Right cardiac atrium (tissue), 5 donors: ENCODE measurements around the gene INSC. TPM values are rescaled to one million over a fixed set of nuclear protein-coding genes. Genes with fewer than 3 reads are reported as not detected.

Experiments used
- ATAC-seq, 2 donors: fragments of 200-7000 bp; cut with Tn5 transposase; one replicate each; pipeline versions ENCODE4 v1.8.0 to v1.9.1; 2020; ENCODE audit warnings: moderate library complexity in 2 of 2, mild to moderate bottlenecking in 1 of 2
- DNase-seq, 3 donors: peaks; one replicate each; pipeline ENCODE4 v3.0.0-alpha.2; 2020
- H3K27ac ChIP-seq: one replicate; pipeline ENCODE4 v1.5.1; 2013; ENCODE audit warnings: mild to moderate bottlenecking, low read length, control low read depth, moderate library complexity
- H3K27me3 ChIP-seq: one replicate; pipeline ENCODE4 v1.6.1; 2013; ENCODE audit not compliant: control insufficient read depth, insufficient read depth
- H3K4me1 ChIP-seq: one replicate; pipeline ENCODE4 v1.6.1; 2013; ENCODE audit warnings: low read length; ENCODE audit not compliant: control insufficient read depth, insufficient read depth
- H3K4me3 ChIP-seq: one replicate; pipeline ENCODE4 v1.5.1; 2013; ENCODE audit warnings: low read length, control low read depth
- H3K9me3 ChIP-seq: one replicate; pipeline ENCODE4 v1.6.1; 2013; ENCODE audit warnings: low read length; ENCODE audit not compliant: control insufficient read depth
- WGBS: extraction: QIAGEN DNeasy Blood & Tissue Kit; methylation state at CpG from one replicate; pipeline ENCODE4 v1.1.7; 2013; 5-methylcytosine and 5-hydroxymethylcytosine counted together
- intact Hi-C, 4 donors: fragments of 100-400 bp; cut with DNase I; formaldehyde crosslinking; loops; one replicate each; pipeline versions ENCODE4 v1.11.0 to v1.14.0; 2022 to 2023
- polyA plus RNA-seq: library from polyadenylated mRNA; stranded (reverse); fragments of 200-250 nt; gene quantifications from one replicate; pipeline ENCODE4 v1.2.3, GENCODE V29; 2013
- total RNA-seq, 4 donors: library from RNA; stranded (reverse); fragmentation: NEBNext Ultra II Directional; extraction: Animal tissue kit (Norgen Biotek cat#: 25700); gene quantifications; one replicate each; pipeline ENCODE4 v1.2.1, GENCODE V29; 2021
- donor health status: healthy with polysubstance abuse.
- donor health status: DM: no; HTN: yes; CAD: no.
- donor health status: DM: no; HTN: no; CAD: no.
- donor health status: DM: no; HTN: yes; CAD: no; lungs with severe emphysema.
- donor health status: DM: yes; HTN: yes; CAD: no.

INSC gene
- total and polyA plus RNA-seq, 5 donors = 0.91 to 1.0 (median 0.95) TPM

DNA sequence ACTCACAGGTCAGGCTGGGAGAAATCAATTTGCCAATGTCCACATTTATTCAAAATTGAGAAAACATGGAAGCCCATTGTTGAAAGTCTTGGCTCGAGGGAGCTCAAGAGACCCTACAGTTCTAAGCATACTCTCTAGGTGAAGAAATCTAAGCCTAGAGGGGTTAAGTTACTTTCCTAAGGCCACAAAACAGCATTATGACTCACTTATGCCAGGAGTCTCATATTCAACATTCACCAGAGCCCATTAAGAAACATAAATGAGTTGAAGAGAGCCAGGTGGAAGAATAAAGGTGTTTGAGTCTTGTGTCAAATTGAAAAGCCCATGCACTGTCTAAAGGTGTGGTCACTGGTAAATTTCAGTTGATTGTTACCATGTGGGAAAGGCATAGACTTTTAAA, 108.1 kb downstream of the INSC start:
- no peak overlapping the region for H3K27ac ChIP-seq
- H3K9me3 ChIP-seq = no peaks in the 10 kb centered on the region
- H3K4me3 ChIP-seq = no peak overlapping the region
- ATAC-seq (no peak), DNase-seq (no peak)
- 87% methylated on average over 1 of the region's 1 CpG for WGBS
- no peaks in the 10 kb centered on the region for H3K27me3 ChIP-seq
- intact Hi-C loops = no loop called here
- no peaks in the 10 kb centered on the region for H3K4me1 ChIP-seq

DNA sequence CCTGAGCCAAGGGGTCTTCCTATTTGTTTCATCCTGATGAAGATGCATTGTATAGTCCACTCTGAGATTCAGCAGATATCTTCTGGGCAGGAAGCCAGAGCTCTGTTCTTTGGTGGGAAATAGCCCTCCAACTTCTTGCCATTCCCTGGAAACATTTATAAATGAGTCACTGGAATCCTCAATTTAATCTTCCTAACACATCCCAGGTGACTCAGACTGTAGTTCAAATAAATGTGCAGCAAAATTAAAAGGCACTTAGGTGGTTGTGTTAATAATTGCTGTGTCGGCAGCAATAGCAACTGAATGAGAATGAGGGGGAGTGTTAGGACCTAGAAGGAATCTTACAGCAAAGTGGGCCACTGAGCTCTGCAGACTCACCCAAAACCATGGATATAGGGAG, 108.6 kb downstream of the INSC start:
- Histone ChIP-seq H3K4me3 (no peak overlapping the region), H3K9me3 (no peaks in the 10 kb centered on the region), H3K27me3 (no peaks in the 10 kb centered on the region), H3K4me1 (no peaks in the 10 kb centered on the region), H3K27ac (no peak overlapping the region)
- intact Hi-C loops = no loop called here
- DNase-seq (no peak), ATAC-seq (no peak)
- WGBS = 71% methylated on average over 1 of the region's 1 CpG

DNA sequence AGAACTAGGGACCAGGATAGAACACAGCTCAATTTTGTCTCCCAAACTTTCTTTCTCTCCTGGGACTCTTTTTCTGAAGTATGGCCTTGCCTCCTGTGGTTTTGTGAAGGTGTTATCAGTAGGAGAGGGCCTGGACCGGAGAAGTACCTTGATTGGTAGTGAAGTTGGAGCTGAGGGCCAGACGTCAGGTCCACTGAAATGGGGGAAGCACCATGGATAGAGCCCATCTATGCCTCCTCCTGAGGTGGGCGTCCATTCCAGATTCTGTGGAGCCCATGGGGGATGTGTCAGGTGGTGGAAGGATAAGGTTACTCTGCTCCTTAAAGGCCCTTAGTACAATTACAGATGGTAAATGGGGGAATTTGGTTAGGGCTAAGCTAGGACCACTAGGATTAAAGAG, 109.7 kb downstream of the INSC start:
- WGBS = 65% methylated on average over 3 of the region's 3 CpGs

DNA sequence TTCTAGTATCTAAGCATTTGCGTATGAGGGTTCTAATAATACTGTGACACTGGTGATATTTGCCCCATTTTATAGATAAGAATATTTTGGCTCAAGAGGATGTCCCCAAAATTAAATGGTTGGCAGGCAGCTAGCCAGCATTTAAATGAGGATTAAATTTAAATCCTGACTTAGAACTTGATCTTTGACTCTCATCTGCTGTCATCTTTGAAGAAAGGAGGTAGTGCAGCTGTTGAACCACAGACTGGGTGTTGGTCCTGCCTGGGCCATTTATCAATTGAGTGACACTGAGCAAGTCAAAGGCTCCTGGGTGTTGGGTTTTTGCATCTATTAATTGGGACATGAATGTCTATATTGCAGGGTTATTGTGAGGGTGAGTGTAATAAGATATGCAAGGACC, 112.3 kb downstream of the INSC start:
- H3K4me3 ChIP-seq = no peak overlapping the region
- no peaks in the 10 kb centered on the region for H3K4me1 ChIP-seq
- H3K27ac ChIP-seq = no peak overlapping the region
- H3K9me3 ChIP-seq = no peaks in the 10 kb centered on the region
- ATAC-seq (no peak), DNase-seq (no peak)
- intact Hi-C loops = no loop called here
- 59% methylated on average over 1 of the region's 1 CpG for WGBS
- H3K27me3 ChIP-seq = no peaks in the 10 kb centered on the region

More for the DNA sequence above, 109.7 kb downstream of the INSC start:
- H3K4me3 ChIP-seq = no peak overlapping the region
- DNase-seq = no peak
- H3K27ac ChIP-seq = no peak overlapping the region
- no peaks in the 10 kb centered on the region for H3K27me3 ChIP-seq
- H3K4me1 ChIP-seq = no peaks in the 10 kb centered on the region
- H3K9me3 ChIP-seq = no peaks in the 10 kb centered on the region
- intact Hi-C loops = no loop called here
- no peak for ATAC-seq

DNA sequence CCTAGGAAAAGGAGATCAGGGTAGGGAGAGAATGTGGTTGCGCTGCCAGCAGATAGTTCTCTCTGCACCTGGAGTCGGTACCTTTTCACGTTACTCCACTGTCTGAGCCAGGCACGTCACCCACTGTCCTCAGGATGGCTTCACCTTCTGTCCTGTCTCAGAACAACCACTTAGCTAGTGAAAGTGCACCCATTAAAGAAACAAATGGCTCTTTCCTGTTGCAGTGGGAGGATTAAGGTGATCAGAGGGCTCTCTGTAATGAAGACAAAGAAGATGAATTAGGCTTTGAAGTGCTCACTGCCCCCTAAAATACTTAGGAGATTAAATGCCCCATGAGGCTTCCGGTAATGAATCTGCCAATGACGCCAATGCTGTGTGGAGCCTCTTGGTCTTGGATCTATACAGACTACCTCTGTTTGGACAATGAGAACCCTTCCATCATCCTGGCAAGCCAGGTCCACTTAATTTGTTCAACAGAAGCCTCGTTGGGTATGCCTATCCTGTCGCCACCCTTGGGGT, 113.7 kb downstream of the INSC start:
- Histone ChIP-seq H3K27ac (no peak overlapping the region), H3K4me3 (no peak overlapping the region), H3K4me1 (no peaks in the 10 kb centered on the region), H3K27me3 (no peaks in the 10 kb centered on the region), H3K9me3 (no peaks in the 10 kb centered on the region)
- ATAC-seq = no peak
- 82% methylated on average over 8 of the region's 8 CpGs for WGBS
- intact Hi-C loops = no loop called here
- no peak for DNase-seq

DNA sequence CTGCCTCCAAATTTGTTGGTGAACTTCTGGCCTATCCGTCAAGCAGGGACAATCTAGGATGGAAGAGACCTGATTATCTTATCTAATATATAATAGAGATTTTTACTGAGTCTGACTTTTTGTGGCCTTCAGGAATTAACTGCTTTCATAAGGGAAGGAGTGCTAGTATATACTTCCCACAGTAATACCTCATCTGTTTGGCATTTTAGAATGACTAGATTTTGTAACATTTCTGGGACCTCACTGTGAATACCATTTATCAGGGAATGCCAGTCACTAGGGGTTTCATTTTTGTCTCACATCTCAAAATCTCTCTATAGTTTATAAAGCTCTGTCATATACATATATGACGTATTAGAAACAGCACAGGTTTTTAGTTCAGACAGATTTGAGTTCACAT, 114.3 kb downstream of the INSC start:
- intact Hi-C loops = no loop called here
- H3K27me3 ChIP-seq = no peaks in the 10 kb centered on the region
- ATAC-seq (no peak), DNase-seq (no peak)
- WGBS = under 1% methylated on average over 2 of the region's 2 CpGs
- no peaks in the 10 kb centered on the region for H3K9me3 ChIP-seq
- no peak overlapping the region for H3K27ac ChIP-seq
- H3K4me1 ChIP-seq = no peaks in the 10 kb centered on the region
- H3K4me3 ChIP-seq = no peak overlapping the region

DNA sequence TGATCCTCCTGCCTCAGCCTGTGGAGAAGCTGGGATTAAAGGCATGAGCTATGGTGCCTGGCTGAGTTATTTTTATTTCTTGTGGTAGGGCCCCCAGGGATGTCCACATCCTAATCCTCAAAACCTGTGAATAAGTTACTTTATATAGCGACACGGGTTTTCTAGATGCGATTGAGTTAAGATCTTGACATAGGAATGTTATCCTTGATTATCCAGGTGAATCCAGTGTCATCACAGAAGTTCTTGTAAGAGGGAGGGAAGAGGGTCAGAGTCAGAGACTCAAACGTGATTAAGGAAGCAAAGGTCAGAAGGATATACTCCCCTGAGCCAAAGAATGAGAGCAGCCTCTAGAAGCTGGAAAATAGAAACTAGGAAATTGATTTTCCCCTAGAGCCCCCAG, 117.8 kb downstream of the INSC start:
- DNase-seq (no peak), ATAC-seq (no peak)

DNA sequence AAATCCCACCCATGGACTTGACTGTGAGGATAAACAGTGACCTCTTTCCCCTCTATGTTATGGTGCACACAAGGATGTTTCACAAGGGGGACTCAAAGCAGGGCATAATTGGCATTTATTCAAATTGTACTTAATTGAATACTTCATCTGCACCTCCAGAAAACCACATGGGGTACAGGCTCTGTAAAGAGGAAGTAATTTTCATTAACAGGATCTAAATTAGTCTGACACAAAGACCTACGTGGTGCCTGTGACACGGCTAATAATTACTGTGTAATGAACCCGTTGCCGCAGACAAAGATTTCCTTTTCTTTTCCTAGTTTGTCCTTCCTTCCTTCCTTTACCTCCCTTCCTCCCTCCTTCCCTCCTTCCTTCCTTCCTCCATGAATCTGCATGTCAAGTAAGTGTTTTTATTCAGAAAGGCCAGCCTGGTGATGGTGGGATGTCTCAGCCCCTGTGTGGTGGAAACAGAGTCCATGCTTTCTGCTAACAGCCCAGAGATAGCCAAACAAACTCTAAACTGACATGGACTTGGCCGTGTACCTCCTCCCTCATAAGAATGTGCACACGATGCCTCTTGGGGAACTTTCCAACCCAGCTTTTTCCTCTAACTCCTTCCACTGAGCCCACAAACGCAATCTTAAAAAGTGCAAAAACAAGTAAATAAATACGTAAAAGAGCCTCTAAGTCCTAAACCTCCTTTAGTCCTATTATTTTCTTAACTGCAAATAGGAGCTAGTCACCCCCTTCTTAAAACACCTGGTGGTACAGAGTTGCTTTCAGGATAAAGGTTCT, 118.8 kb downstream of the INSC start:
- Histone ChIP-seq H3K9me3 (no peaks in the 10 kb centered on the region), H3K4me3 (no peak overlapping the region), H3K27ac (no peak overlapping the region), H3K4me1 (no peaks in the 10 kb centered on the region), H3K27me3 (no peaks in the 10 kb centered on the region)
- DNase-seq (no peak), ATAC-seq (no peak)
- intact Hi-C loops = no loop called here
- 51% methylated on average over 8 of the region's 8 CpGs for WGBS

More for the DNA sequence above, 117.8 kb downstream of the INSC start:
- 79% methylated on average over 4 of the region's 4 CpGs for WGBS
- no peaks in the 10 kb centered on the region for H3K9me3 ChIP-seq
- H3K27ac ChIP-seq = no peak overlapping the region
- no peaks in the 10 kb centered on the region for H3K27me3 ChIP-seq
- no peak overlapping the region for H3K4me3 ChIP-seq
- no peaks in the 10 kb centered on the region for H3K4me1 ChIP-seq
- intact Hi-C loops = no loop called here

DNA sequence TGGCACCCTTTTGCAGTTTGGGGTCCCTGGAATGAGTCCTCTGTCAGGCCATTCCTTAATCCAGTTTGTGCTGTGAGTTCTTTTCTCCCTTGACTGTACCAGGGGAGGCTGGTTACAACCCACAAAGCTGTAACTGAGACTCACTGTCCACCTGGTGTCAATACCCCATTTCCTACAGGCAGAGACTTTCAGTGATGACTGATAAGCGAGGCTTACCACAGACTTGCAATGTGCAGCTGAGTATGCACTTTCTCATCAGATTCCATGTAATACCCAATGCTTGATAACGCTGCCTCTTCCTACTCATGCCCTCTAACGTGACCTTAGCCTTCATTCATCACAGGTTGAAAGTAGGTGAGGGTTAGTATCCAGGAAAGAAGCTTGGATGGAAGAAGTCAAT, 120.1 kb downstream of the INSC start:
- Histone ChIP-seq H3K27ac (no peak overlapping the region), H3K4me1 (no peaks in the 10 kb centered on the region), H3K9me3 (no peaks in the 10 kb centered on the region), H3K27me3 (no peaks in the 10 kb centered on the region), H3K4me3 (no peak overlapping the region)
- ATAC-seq (no peak), DNase-seq (no peak)
- intact Hi-C loops = no loop called here
- WGBS = 77% methylated on average over 3 of the region's 3 CpGs

DNA sequence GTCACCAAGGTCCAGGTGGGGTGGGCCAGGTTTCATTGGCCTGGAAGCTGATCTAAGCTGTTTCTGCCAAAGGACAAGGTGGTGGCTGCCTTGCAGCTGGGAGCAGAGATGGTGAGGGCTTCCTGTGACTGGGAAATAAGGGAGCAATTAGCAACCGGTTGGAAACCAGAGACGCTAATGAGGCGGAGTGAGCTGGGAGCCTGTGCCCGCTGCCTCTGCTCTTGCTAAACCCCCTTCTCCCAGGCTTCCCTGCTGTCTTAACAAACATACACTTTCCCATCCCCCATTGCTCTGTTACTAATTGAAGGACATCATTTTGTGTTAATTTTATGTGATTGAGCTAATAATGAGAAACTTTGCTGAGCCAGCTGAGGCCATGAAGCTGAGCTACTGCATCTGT, 121.8 kb downstream of the INSC start:
- Histone ChIP-seq H3K4me3 (no peak overlapping the region), H3K27ac (no peak overlapping the region), H3K27me3 (no peaks in the 10 kb centered on the region), H3K9me3 (no peaks in the 10 kb centered on the region), H3K4me1 (no peaks in the 10 kb centered on the region)
- no peak for DNase-seq
- ATAC-seq = no peak
- intact Hi-C loops = no loop called here
- WGBS = 63% methylated on average over 4 of the region's 4 CpGs

DNA sequence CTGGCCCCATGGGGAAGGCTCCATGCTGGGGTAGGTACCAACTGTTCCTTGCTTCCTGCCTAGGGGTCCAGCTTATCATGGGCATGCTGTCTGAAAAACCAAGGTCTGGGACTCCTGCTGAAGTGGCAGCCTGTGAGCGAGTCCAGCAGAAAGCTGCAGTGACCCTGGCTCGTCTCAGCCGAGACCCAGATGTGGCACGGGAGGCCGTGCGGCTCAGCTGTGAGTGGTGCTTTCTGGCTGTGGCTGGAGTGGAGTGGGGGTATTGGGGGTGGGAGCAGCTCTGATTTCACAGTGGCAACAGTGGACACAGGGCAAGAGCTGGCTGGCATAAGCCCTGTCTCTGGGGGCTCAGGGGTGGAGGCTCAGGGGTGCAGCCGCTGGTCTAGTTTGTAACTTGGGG, 124.1 kb downstream of the INSC start:
- no peak overlapping the region for H3K4me3 ChIP-seq
- no peak for DNase-seq
- H3K9me3 ChIP-seq = no peaks in the 10 kb centered on the region
- 92% methylated on average over 7 of the region's 7 CpGs for WGBS
- H3K4me1 ChIP-seq = no peaks in the 10 kb centered on the region
- intact Hi-C loops = no loop called here
- no peaks in the 10 kb centered on the region for H3K27me3 ChIP-seq
- H3K27ac ChIP-seq = no peak overlapping the region
- ATAC-seq = no peak

DNA sequence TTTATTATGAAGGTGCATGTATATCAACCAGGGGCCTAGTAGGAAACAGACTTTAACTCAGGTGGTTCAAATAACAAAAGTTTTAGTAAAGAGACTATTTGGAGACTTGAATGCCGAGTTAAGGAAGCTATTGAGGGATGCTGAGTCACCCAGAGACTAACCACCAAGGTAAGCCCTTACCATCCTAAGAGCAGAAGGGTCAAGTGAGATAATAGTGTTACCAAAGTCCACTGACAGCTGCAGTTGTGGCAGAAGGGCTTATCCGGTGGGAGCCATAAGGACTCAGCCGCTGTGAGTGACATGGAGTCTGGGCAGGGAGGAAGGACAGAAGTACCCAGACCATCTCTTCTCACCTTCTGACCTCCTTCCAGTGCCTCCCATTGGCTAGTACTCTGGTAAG, 134.0 kb downstream of the INSC start:
- DNase-seq (no peak), ATAC-seq (no peak)
- Histone ChIP-seq H3K4me3 (no peak overlapping the region), H3K27me3 (no peaks in the 10 kb centered on the region), H3K4me1 (no peaks in the 10 kb centered on the region), H3K27ac (no peak overlapping the region), H3K9me3 (no peaks in the 10 kb centered on the region)
- intact Hi-C loops = no loop called here
- WGBS = 79% methylated on average over 3 of the region's 3 CpGs
